DOHH2 (cell line): ENCODE results near the gene NCF2.

Source experiments
- H3F3A ChIP-seq: fragments of 200-600 bp; sonication (generic), shearing (Covaris generic); 2 replicates; pipeline ENCODE4 v1.6.0; 2016; ENCODE audit warnings: antibody characterized with exemption, mild to moderate bottlenecking; ENCODE audit not compliant: control insufficient read depth, insufficient read depth
- H3K27ac ChIP-seq: fragments of 200-600 bp; sonication (generic); 2 replicates; pipeline ENCODE4 v1.5.1; 2014; ENCODE audit warnings: low read depth, mild to moderate bottlenecking, low read length, moderate library complexity
- H3K27me3 ChIP-seq: fragments of 200-600 bp; sonication (generic); 2 replicates; pipeline ENCODE4 v1.6.1; 2014; ENCODE audit warnings: mild to moderate bottlenecking, low read length, mixed read lengths; ENCODE audit not compliant: control insufficient read depth
- H3K36me3 ChIP-seq: fragments of 200-600 bp; sonication (generic); 2 replicates; pipeline ENCODE4 v1.6.1; 2014; ENCODE audit warnings: mild to moderate bottlenecking, low read length, moderate library complexity, mixed read lengths; ENCODE audit not compliant: control insufficient read depth
- H3K4me1 ChIP-seq: fragments of 200-600 bp; sonication (generic); 2 replicates; pipeline ENCODE4 v1.6.1; 2014; ENCODE audit warnings: mild to moderate bottlenecking, low read length, mixed read lengths; ENCODE audit not compliant: control insufficient read depth
- H3K4me2 ChIP-seq: fragments of 200-600 bp; sonication (generic); 2 replicates; pipeline ENCODE4 v1.6.0; 2014; ENCODE audit warnings: mild to moderate bottlenecking, low read length, moderate library complexity
- H3K4me3 ChIP-seq: fragments of 200-600 bp; sonication (generic); 2 replicates; pipeline ENCODE4 v1.5.1; 2014; ENCODE audit warnings: mild to moderate bottlenecking, low read length, mixed read lengths
- H3K79me2 ChIP-seq: fragments of 200-600 bp; sonication (generic); 2 replicates; pipeline ENCODE4 v1.6.1; 2014; ENCODE audit warnings: mild to moderate bottlenecking, low read length, mixed read lengths; ENCODE audit not compliant: control insufficient read depth
- H3K9me2 ChIP-seq: fragments of 200-600 bp; sonication (generic); replicated peaks from 2 replicates; pipeline ENCODE4 v1.6.1; 2014; ENCODE audit warnings: mild to moderate bottlenecking, low read length, mixed read lengths; ENCODE audit not compliant: control insufficient read depth
- H3K9me3 ChIP-seq: fragments of 200-600 bp; sonication (generic); 2 replicates; pipeline ENCODE4 v1.6.1; 2014; ENCODE audit warnings: antibody characterized with exemption, low read length, mixed read lengths; ENCODE audit not compliant: control insufficient read depth, insufficient read depth
- H4K20me1 ChIP-seq: fragments of 200-600 bp; sonication (generic); 2 replicates; pipeline ENCODE4 v1.6.0; 2014; ENCODE audit warnings: low read depth, mild to moderate bottlenecking, antibody characterized with exemption, low read length, moderate library complexity; ENCODE audit not compliant: control insufficient read depth, insufficient read depth
- EZH2phosphoT487 ChIP-seq: fragments of 200-600 bp; sonication (generic); IDR thresholded peaks from 2 replicates; pipeline ENCODE4 v1.6.1; 2017; ENCODE audit warnings: borderline replicate concordance, mild to moderate bottlenecking, antibody characterized with exemption, low read length, moderate library complexity, mixed read lengths
- TF ChIP-seq, protein P1 (sequence below): fragments of 200-600 bp; sonication (generic); IDR thresholded peaks from one replicate; pipeline ENCODE4 v1.5.1; 2014; ENCODE audit warnings: antibody characterized with exemption, mild to moderate bottlenecking, low read depth, low read length; ENCODE audit not compliant: poor library complexity, severe bottlenecking

The NCF2 gene

DNA sequence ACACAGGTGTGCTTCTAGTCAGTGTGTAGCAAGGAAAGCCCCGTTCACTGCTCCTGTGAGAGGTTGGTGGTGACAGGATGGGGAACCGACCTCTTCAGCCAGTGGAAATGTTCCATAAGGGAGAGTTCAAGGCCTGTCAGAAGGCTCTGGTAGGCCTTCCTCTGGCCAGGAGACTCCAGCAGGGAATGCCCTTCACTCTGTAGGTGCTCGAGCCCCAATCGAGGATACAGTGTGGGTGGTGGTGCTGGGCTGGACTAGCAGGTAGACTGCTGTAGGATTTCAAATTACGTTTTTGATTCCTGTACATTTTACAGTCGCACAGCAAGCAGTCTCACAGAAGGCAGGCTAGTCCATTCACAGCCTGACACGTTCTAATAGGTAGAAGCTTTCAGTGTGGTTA lies 37.8 kb downstream of the NCF2 start:
- no peaks in the 10 kb centered on the region for H3K9me2 ChIP-seq
- 0 out of 2 replicates have a peak, but pooled peaks cover 3% of the 10 kb centered on the region for H4K20me1 ChIP-seq
- no peak overlapping the region for H3K4me3 ChIP-seq
- no peaks in the 10 kb centered on the region for H3K9me3 ChIP-seq
- H3K79me2 ChIP-seq: no peaks in the 10 kb centered on the region
- peaks cover 81% of the 10 kb centered on the region for H3K36me3 ChIP-seq
- no peak overlapping the region for H3K27ac ChIP-seq
- H3K4me1 ChIP-seq: peaks cover 9% of the 10 kb centered on the region
- H3K4me2 ChIP-seq: no peak overlapping the region
- TF ChIP-seq EZH2phosphoT487: no peak
- no peaks in the 10 kb centered on the region for H3F3A ChIP-seq
- H3K27me3 ChIP-seq: no peaks in the 10 kb centered on the region

DNA sequence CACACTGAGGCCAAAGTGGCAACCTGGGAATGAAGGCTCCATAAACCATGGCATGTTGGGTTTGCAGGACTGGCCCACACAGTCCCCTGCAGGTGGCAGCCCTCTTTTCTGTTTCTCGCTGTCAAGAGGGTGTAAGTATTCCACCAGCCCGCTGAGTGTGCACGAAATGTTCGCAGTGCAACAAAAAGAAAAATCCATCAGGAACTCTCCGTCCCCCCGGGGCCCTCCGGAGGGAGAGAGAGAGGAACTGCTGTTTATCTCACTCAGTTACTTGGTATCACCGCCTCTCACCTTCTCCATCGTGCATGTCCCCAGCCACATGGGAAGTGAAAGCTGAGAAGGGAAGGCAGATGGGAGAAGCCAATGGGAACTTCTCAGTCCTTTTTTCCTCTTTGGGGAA lies 38.3 kb downstream of the NCF2 start:
- TF ChIP-seq, protein P1, sequence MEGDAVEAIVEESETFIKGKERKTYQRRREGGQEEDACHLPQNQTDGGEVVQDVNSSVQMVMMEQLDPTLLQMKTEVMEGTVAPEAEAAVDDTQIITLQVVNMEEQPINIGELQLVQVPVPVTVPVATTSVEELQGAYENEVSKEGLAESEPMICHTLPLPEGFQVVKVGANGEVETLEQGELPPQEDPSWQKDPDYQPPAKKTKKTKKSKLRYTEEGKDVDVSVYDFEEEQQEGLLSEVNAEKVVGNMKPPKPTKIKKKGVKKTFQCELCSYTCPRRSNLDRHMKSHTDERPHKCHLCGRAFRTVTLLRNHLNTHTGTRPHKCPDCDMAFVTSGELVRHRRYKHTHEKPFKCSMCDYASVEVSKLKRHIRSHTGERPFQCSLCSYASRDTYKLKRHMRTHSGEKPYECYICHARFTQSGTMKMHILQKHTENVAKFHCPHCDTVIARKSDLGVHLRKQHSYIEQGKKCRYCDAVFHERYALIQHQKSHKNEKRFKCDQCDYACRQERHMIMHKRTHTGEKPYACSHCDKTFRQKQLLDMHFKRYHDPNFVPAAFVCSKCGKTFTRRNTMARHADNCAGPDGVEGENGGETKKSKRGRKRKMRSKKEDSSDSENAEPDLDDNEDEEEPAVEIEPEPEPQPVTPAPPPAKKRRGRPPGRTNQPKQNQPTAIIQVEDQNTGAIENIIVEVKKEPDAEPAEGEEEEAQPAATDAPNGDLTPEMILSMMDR: no peak
- no peak for TF ChIP-seq EZH2phosphoT487
- Histone ChIP-seq H3K36me3 (peaks cover 86% of the 10 kb centered on the region), H3K9me2 (no peaks in the 10 kb centered on the region), H3K4me1 (peaks cover 14% of the 10 kb centered on the region), H3K4me2 (no peak overlapping the region), H3F3A (no peaks in the 10 kb centered on the region), H3K9me3 (no peaks in the 10 kb centered on the region), H3K79me2 (no peaks in the 10 kb centered on the region), H3K27me3 (no peaks in the 10 kb centered on the region), H3K4me3 (no peak overlapping the region), H3K27ac (no peak overlapping the region), H4K20me1 (0 out of 2 replicates have a peak, but pooled peaks cover 3% of the 10 kb centered on the region)

DNA sequence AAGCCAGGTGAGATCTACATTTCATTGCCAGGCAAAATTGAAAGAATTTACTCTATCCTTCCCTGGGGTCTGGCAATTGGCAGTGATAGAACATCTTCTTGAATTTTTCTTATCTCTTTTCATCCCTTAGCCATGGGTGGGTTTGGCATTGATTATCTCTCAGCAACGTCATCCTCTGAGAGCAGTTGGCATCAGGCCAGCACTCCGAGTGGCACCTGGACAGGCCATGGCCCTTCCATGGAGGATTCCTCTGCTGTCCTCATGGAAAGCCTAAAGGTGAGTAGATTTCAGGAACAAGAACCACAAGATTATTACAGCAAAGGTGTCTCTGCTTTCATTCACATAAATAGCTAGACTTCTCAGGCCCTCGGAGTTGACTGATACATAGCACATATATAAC lies 39.3 kb downstream of the NCF2 start:
- Histone ChIP-seq H3K36me3 (peaks cover 95% of the 10 kb centered on the region), H3K27me3 (no peaks in the 10 kb centered on the region), H3K4me3 (no peak overlapping the region), H3K27ac (no peak overlapping the region), H4K20me1 (0 out of 2 replicates have a peak, but pooled peaks cover 3% of the 10 kb centered on the region), H3K4me1 (peaks cover 25% of the 10 kb centered on the region), H3K9me3 (no peaks in the 10 kb centered on the region), H3K79me2 (no peaks in the 10 kb centered on the region), H3F3A (no peaks in the 10 kb centered on the region), H3K9me2 (no peaks in the 10 kb centered on the region), H3K4me2 (no peak overlapping the region)
- no peak for TF ChIP-seq EZH2phosphoT487
- TF ChIP-seq, protein P1: no peak

- Histone ChIP-seq H3K79me2 (no peaks in the 10 kb centered on the region), H3K27ac (no peak overlapping the region), H3K4me2 (no peak overlapping the region), H4K20me1 (0 out of 2 replicates have a peak, but pooled peaks cover 3% of the 10 kb centered on the region), H3K9me3 (no peaks in the 10 kb centered on the region), H3K36me3 (peaks cover 98% of the 10 kb centered on the region), H3K4me3 (no peak overlapping the region), H3K4me1 (peaks cover 35% of the 10 kb centered on the region), H3K9me2 (no peaks in the 10 kb centered on the region), H3K27me3 (no peaks in the 10 kb centered on the region), H3F3A (no peaks in the 10 kb centered on the region; the same call in 1 of the 2 replicates)
- no peak for TF ChIP-seq EZH2phosphoT487
- TF ChIP-seq, protein P1: no peak
Observed at GRCh38 chr1:183548116-183548515, 42.1 kb downstream of the NCF2 start.
